ENCODE results near the gene CDRT4. TPM values are rescaled to one million over a fixed set of nuclear protein-coding genes. Genes with fewer than 3 reads are reported as not detected.
A peak's percentile ranks its signal among the peaks of the same experiment; 100 is the strongest.

Gene CDRT4
- total RNA-seq, 2 donors from 2014 or later, result 8.3 to 34.0 TPM

GRCh38 chr17:15422392-15422965, 44.9 kb downstream of the CDRT4 start:
- Mint-ChIP-seq H3K4me3 (no peak overlapping the region), H3K36me3 (no peaks in the 10 kb centered on the region), H3K9me3 (no peaks in the 10 kb centered on the region), H3K4me1 (ENCODE audit: low read depth in 2 of 2) (no peaks in the 10 kb centered on the region), H3K27ac (no peak overlapping the region), H3K27me3 (peaks cover 0 to 5% of the 10 kb centered on the region in 2 donors)
- DNase-seq (ENCODE audit: low spot score) (no peak), ATAC-seq (no peak)

- H3K9me3 Mint-ChIP-seq, result no peaks in the 10 kb centered on the region
- H3K4me1 Mint-ChIP-seq (ENCODE audit: low read depth in 2 of 2), result no peaks in the 10 kb centered on the region
- H3K27ac Mint-ChIP-seq, result peak overlapping the region in 1 of 2 donors; percentile 35
- ATAC-seq (no peak), DNase-seq (ENCODE audit: low spot score) (no peak)
- peaks cover 0 to 7% of the 10 kb centered on the region in 2 donors for H3K27me3 Mint-ChIP-seq
- no peaks in the 10 kb centered on the region for H3K36me3 Mint-ChIP-seq
- H3K4me3 Mint-ChIP-seq, result no peak overlapping the region
Observed at GRCh38 chr17:15418781-15419180, 48.6 kb downstream of the CDRT4 start.

GRCh38 chr17:15414532-15415306, 52.7 kb downstream of the CDRT4 start:
- Mint-ChIP-seq H3K27me3 (peaks cover 0 to 5% of the 10 kb centered on the region in 2 donors), H3K9me3 (no peaks in the 10 kb centered on the region), H3K36me3 (no peaks in the 10 kb centered on the region), H3K4me3 (no peak overlapping the region), H3K4me1 (ENCODE audit: low read depth in 2 of 2) (no peaks in the 10 kb centered on the region), H3K27ac (no peak overlapping the region)
- DNase-seq (ENCODE audit: low spot score) (no peak), ATAC-seq (peak; percentile 17 to 40)

DNA sequence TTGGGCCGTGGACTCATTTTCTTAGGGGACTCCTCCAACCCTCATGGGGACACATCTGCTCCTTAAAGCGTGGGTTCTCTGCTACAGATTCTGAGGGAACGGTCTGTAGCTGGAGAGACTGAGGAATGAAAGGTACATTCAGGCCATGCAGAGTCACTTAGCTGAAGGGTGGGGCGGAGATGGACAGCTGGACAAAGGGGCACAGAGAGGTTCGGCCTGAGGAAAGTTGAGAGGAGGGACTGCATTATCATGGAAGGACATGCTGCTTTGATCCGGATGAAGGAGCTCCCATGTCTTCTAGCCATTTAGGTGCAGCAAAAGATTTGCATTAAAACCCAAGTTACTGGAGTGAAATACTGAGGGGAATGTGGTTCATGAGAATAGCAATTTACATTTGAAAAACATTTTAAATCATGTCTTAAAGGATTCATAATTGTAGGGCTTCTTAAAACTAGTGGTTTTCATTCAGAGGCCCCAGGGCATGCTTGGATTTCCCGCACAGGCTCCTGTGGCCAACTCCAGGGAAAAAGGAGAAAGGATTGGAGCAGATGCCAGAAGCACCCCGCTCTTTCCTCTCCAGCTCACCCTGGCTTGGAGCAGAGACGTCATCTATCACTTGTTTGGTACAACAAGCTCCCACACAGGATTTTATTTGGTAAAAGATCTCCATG, 54.2 kb downstream of the CDRT4 start:
- peaks cover 0 to 2% of the 10 kb centered on the region in 2 donors for H3K27me3 Mint-ChIP-seq
- H3K36me3 Mint-ChIP-seq, result no peaks in the 10 kb centered on the region
- ATAC-seq, result no peak
- DNase-seq (ENCODE audit: low spot score), result no peak
- H3K4me1 Mint-ChIP-seq (ENCODE audit: low read depth in 2 of 2), result no peaks in the 10 kb centered on the region
- no peaks in the 10 kb centered on the region for H3K9me3 Mint-ChIP-seq
- no peak overlapping the region for H3K4me3 Mint-ChIP-seq
- no peak overlapping the region for H3K27ac Mint-ChIP-seq

DNA sequence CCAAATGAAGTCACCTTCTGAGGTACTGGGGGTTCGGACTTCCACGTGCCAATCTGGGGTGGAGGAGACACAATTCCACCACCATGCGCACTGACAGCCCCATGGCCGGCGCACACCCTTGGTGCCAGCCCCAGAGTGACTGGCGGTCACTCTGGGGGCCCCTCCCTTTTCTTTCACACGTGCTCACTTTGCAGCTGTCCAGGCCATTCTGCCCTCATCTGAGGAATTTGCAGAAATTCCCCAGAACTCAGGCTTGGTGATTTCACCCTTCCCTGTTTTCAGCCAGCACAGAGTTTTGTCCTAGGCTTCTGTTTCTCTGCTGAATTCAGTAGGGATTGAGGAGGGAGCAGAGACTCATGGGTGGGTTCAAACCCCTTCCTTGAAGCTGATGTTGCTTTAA, 54.8 kb downstream of the CDRT4 start:
- no peaks in the 10 kb centered on the region for H3K4me1 Mint-ChIP-seq (ENCODE audit: low read depth in 2 of 2)
- no peaks in the 10 kb centered on the region for H3K9me3 Mint-ChIP-seq
- ATAC-seq, result no peak
- H3K36me3 Mint-ChIP-seq, result no peaks in the 10 kb centered on the region
- peaks cover 0 to 2% of the 10 kb centered on the region in 2 donors for H3K27me3 Mint-ChIP-seq
- H3K27ac Mint-ChIP-seq, result no peak overlapping the region
- no peak overlapping the region for H3K4me3 Mint-ChIP-seq
- DNase-seq (ENCODE audit: low spot score), result no peak

- H3K4me3 Mint-ChIP-seq, result no peak overlapping the region
- no peak for ATAC-seq
- H3K36me3 Mint-ChIP-seq, result no peaks in the 10 kb centered on the region
- peaks cover 0 to 2% of the 10 kb centered on the region in 2 donors for H3K27me3 Mint-ChIP-seq
- DNase-seq (ENCODE audit: low spot score), result no peak
- no peak overlapping the region for H3K27ac Mint-ChIP-seq
- no peaks in the 10 kb centered on the region for H3K9me3 Mint-ChIP-seq
- H3K4me1 Mint-ChIP-seq (ENCODE audit: low read depth in 2 of 2), result no peaks in the 10 kb centered on the region
Observed at GRCh38 chr17:15411384-15412198, 55.8 kb downstream of the CDRT4 start.

- H3K4me3 Mint-ChIP-seq, result no peak overlapping the region
- H3K4me1 Mint-ChIP-seq (ENCODE audit: low read depth in 2 of 2), result no peaks in the 10 kb centered on the region
- ATAC-seq (no peak), DNase-seq (ENCODE audit: low spot score) (no peak)
- no peaks in the 10 kb centered on the region for H3K36me3 Mint-ChIP-seq
- H3K27ac Mint-ChIP-seq, result no peak overlapping the region
- no peaks in the 10 kb centered on the region for H3K9me3 Mint-ChIP-seq
- H3K27me3 Mint-ChIP-seq, result no peaks in the 10 kb centered on the region
Observed at GRCh38 chr17:15409721-15410250, 57.6 kb downstream of the CDRT4 start.

- Mint-ChIP-seq H3K9me3 (no peaks in the 10 kb centered on the region), H3K27ac (no peak overlapping the region), H3K4me3 (no peak overlapping the region), H3K36me3 (no peaks in the 10 kb centered on the region), H3K4me1 (ENCODE audit: low read depth in 2 of 2) (no peaks in the 10 kb centered on the region), H3K27me3 (no peaks in the 10 kb centered on the region)
- DNase-seq (ENCODE audit: low spot score) (no peak), ATAC-seq (peak in 1 of 2 donors; percentile 50)
Observed at GRCh38 chr17:15408803-15409202, 58.6 kb downstream of the CDRT4 start.

- Mint-ChIP-seq H3K4me1 (ENCODE audit: low read depth in 2 of 2) (no peaks in the 10 kb centered on the region), H3K27me3 (peaks cover 2 to 7% of the 10 kb centered on the region in 2 donors), H3K4me3 (no peak overlapping the region), H3K9me3 (no peaks in the 10 kb centered on the region), H3K27ac (no peak overlapping the region), H3K36me3 (no peaks in the 10 kb centered on the region)
- no peak for DNase-seq (ENCODE audit: low spot score)
- ATAC-seq, result no peak
Observed at GRCh38 chr17:15406081-15406480, 61.3 kb downstream of the CDRT4 start.

DNA sequence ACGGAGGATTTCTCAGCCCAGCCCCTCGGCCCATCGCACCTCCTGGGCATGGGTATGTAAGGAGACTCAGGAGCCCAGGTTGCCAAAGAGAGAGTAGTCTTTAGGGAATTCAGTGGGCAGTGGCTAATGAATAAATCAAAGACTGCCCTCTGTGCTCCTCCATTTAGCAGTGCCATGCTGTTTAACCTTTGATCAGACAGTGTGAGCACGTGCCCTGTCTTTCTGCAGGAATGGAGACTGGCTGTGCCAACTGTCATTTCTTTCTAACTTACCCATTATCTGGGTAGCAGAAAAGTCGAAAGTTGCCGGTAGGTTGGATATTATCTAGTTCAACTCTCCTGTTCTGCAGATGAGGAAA, 62.4 kb downstream of the CDRT4 start:
- H3K27ac Mint-ChIP-seq, result no peak overlapping the region
- no peaks in the 10 kb centered on the region for H3K9me3 Mint-ChIP-seq
- no peak overlapping the region for H3K4me3 Mint-ChIP-seq
- H3K36me3 Mint-ChIP-seq, result no peaks in the 10 kb centered on the region
- no peak for ATAC-seq
- no peak for DNase-seq (ENCODE audit: low spot score)
- H3K27me3 Mint-ChIP-seq, result peaks cover 2 to 7% of the 10 kb centered on the region in 2 donors
- H3K4me1 Mint-ChIP-seq (ENCODE audit: low read depth in 2 of 2), result no peaks in the 10 kb centered on the region

DNA sequence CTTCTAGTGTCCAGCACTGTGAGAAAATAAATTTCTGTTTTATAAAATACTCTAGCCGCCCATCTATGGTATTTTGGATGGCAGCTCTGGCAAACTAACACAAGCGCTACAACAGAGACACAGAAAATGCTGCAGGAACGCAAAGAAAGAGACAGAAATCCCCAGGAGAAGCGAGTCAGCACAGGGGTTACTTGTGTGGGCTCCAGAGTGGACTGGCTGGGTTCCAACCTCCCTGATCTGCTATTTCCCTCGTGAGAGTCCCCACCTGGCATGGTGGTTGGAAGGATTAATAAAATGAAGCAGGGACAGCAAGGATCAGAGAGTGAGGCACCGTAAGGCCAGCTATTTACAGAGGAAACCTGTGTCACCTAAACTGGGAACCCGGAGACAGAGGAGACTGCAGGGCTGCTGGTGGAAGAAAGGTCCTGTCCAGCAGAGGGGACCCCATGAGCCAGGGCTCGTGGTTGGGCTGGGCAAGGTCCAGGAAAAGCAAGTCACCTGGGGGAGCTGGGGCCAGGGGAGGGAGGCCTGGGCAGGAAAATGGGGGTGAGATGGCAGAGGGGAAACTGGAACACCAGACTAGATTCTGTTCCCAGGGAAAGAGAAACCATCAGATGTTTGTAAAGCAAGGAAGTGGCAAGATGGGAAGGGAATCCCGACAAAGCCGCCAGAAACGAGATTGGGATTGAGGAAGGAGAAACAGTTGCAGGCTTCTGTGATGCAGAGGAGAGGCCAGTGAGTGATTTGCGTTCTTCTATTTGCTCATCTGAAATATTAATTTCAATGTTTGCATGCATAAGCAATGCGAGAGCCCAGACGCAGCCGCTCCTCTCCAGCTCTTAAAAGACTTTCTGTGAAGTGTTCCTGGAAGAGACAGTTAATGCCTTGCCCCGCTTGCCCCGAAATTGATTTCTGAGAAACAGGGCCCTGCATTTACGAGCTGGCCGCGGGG, 63.0 kb downstream of the CDRT4 start:
- Mint-ChIP-seq H3K4me1 (ENCODE audit: low read depth in 2 of 2) (no peaks in the 10 kb centered on the region), H3K9me3 (no peaks in the 10 kb centered on the region), H3K27ac (no peak overlapping the region), H3K36me3 (no peaks in the 10 kb centered on the region), H3K27me3 (peaks cover 2 to 7% of the 10 kb centered on the region in 2 donors), H3K4me3 (no peak overlapping the region)
- no peak for DNase-seq (ENCODE audit: low spot score)
- no peak for ATAC-seq

DNA sequence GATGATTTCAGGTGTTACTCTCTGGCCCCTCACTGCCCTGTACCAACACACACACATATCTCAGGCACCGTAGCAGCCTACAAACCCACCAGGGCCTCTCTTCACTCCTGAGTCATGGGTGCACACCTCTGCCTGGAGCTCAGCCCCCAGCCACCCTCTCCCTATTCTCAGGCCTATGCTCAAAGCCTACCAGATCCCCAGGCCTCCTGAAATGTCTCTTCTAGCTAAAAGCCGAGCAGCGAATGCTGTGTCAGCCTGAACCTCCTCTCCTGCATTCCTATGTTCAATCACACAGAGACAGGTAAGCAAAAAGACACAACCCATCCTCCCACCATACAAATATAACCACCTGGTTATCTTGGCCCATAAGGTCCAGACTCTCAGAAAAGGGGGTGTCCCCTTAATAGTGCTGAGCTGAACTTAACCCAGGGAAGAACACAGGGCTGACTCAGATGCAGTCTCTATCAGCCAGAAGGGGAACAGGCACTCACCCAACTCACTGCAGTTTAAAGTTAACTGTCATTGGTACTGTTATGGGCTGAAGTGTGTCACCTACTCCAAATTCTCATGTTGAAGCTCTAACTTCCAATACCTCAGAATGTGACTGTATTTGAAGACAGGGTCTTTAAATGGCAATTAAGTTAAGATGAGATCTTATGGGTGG, 64.0 kb downstream of the CDRT4 start:
- DNase-seq (ENCODE audit: low spot score) (no peak), ATAC-seq (peak in 1 of 2 donors; percentile 36)
- Mint-ChIP-seq H3K4me1 (ENCODE audit: low read depth in 2 of 2) (peaks cover 0 to 4% of the 10 kb centered on the region in 2 donors), H3K9me3 (no peaks in the 10 kb centered on the region), H3K27ac (no peak overlapping the region), H3K36me3 (no peaks in the 10 kb centered on the region), H3K27me3 (peaks cover 7 to 17% of the 10 kb centered on the region in 2 donors), H3K4me3 (no peak overlapping the region)

Data from natural killer cell treated with Interleukin-12 subunit alpha and Interleukin-12 subunit beta and Interleukin-15 and Interleukin-18, amount 100 ng/mL, for 72 hours (primary cell).